Liver (tissue), 9 donors: ENCODE results near the gene AXIN2. TPM values are rescaled to one million over a fixed set of nuclear protein-coding genes. Genes with fewer than 3 reads are reported as not detected.

Experiments
- DNase-seq: peaks from one replicate; pipeline ENCODE4 v3.0.0-alpha.2; 2017; ENCODE audit warnings: low spot score
- H3K27ac ChIP-seq, 2 donors: one replicate each; pipeline ENCODE4 v1.7.0; 2013; ENCODE audit warnings: inconsistent platforms in 2 of 2, low read length in 2 of 2, control low read depth in 1 of 2, low read depth in 1 of 2, mild to moderate bottlenecking in 1 of 2
- H3K27me3 ChIP-seq, 4 donors: one replicate each; pipeline versions ENCODE4 v1.6.1 to v1.7.0; 2013; ENCODE audit warnings: low read length in 3 of 4, inconsistent platforms in 1 of 4, mild to moderate bottlenecking in 1 of 4, moderate library complexity in 1 of 4; ENCODE audit not compliant: control insufficient read depth in 4 of 4, insufficient read depth in 4 of 4
- H3K36me3 ChIP-seq, 4 donors: one replicate each; pipeline versions ENCODE4 v1.6.1 to v1.7.0; 2013; ENCODE audit warnings: low read length in 3 of 4, mild to moderate bottlenecking in 3 of 4, low read depth in 1 of 4, moderate library complexity in 1 of 4; ENCODE audit not compliant: control insufficient read depth in 4 of 4, insufficient read depth in 3 of 4
- H3K4me1 ChIP-seq, 4 donors: one replicate each; pipeline versions ENCODE4 v1.6.1 to v1.7.0; 2013; ENCODE audit warnings: low read length in 3 of 4, mild to moderate bottlenecking in 3 of 4, moderate library complexity in 1 of 4; ENCODE audit not compliant: control insufficient read depth in 4 of 4, insufficient read depth in 4 of 4
- H3K4me3 ChIP-seq, 3 donors: one replicate each; pipeline versions ENCODE4 v1.6.1 to v1.7.0; 2013; ENCODE audit warnings: low read length in 3 of 3, control low read depth in 1 of 3, low read depth in 1 of 3, mild to moderate bottlenecking in 1 of 3
- H3K9ac ChIP-seq, 2 donors: one replicate each; pipeline ENCODE4 v1.7.0; 2013; ENCODE audit warnings: low read length in 2 of 2, mild to moderate bottlenecking in 2 of 2, moderate library complexity in 2 of 2, control low read depth in 1 of 2, low read depth in 1 of 2
- H3K9me3 ChIP-seq, 4 donors: one replicate each; pipeline versions ENCODE4 v1.6.1 to v1.7.0; 2013; ENCODE audit warnings: low read length in 3 of 4; ENCODE audit not compliant: control insufficient read depth in 4 of 4
- ATF3 ChIP-seq: IDR thresholded peaks from 2 replicates; pipeline ENCODE4 v1.6.1; 2016; ENCODE audit warnings: antibody characterized with exemption
- CTCF ChIP-seq: fragments of 150-350 bp; IDR thresholded peaks from 2 replicates; pipeline ENCODE4 v1.5.1; 2017; ENCODE audit warnings: improper control_type of control experiment, low read depth, low read length; ENCODE audit not compliant: missing input control
- EGR1 ChIP-seq, 2 donors: IDR thresholded peaks; 2 replicates each; pipeline ENCODE4 v1.6.1; 2016 to 2018; ENCODE audit warnings: antibody characterized with exemption in 2 of 2, low read depth in 2 of 2
- FOXA1 ChIP-seq: IDR thresholded peaks from 2 replicates; pipeline ENCODE4 v1.6.1; 2016; ENCODE audit warnings: antibody characterized with exemption
- FOXA2 ChIP-seq: IDR thresholded peaks from 2 replicates; pipeline ENCODE4 v1.6.1; 2016; ENCODE audit warnings: antibody characterized with exemption
- GABPA ChIP-seq, 2 donors: IDR thresholded peaks in 1 of 2; conservative IDR thresholded peaks in 1 of 2; 2 replicates each; pipeline ENCODE4 v1.6.1; 2016; ENCODE audit warnings: antibody characterized with exemption in 2 of 2, mild to moderate bottlenecking in 1 of 2, moderate library complexity in 1 of 2
- HNF4A ChIP-seq, 2 donors: conservative IDR thresholded peaks; 2 replicates each; pipeline ENCODE4 v1.6.1; 2016; ENCODE audit warnings: antibody characterized with exemption in 2 of 2, mild to moderate bottlenecking in 2 of 2
- HNF4G ChIP-seq: IDR thresholded peaks from 2 replicates; pipeline ENCODE4 v1.6.1; 2016; ENCODE audit warnings: antibody characterized with exemption
- JUND ChIP-seq, 2 donors: IDR thresholded peaks; 2 replicates each; pipeline ENCODE4 v1.6.1; 2016; ENCODE audit warnings: antibody characterized with exemption in 2 of 2
- MAX ChIP-seq: IDR thresholded peaks from 2 replicates; pipeline ENCODE4 v1.6.1; 2016; ENCODE audit warnings: antibody characterized with exemption
- NR2F2 ChIP-seq: IDR thresholded peaks from 2 replicates; pipeline ENCODE4 v1.6.1; 2016; ENCODE audit warnings: antibody characterized with exemption
- RAD21 ChIP-seq, 2 donors: IDR thresholded peaks; 2 replicates each; pipeline ENCODE4 v1.6.1; 2016; ENCODE audit warnings: antibody characterized with exemption in 2 of 2, mild to moderate bottlenecking in 2 of 2
- REST ChIP-seq: IDR thresholded peaks from 2 replicates; pipeline ENCODE4 v1.6.1; 2016; ENCODE audit warnings: antibody characterized with exemption, mild to moderate bottlenecking
- RXRA ChIP-seq, 2 donors: IDR thresholded peaks; 2 replicates each; pipeline ENCODE4 v1.6.1; 2017 to 2018; ENCODE audit warnings: antibody characterized with exemption in 2 of 2, mild to moderate bottlenecking in 1 of 2
- SP1 ChIP-seq: IDR thresholded peaks from 2 replicates; pipeline ENCODE4 v1.6.1; 2018; ENCODE audit warnings: antibody characterized with exemption, mild to moderate bottlenecking
- TAF1 ChIP-seq: conservative IDR thresholded peaks from 2 replicates; pipeline ENCODE4 v1.6.1; 2016; ENCODE audit warnings: antibody characterized with exemption, mild to moderate bottlenecking
- YY1 ChIP-seq: IDR thresholded peaks from 2 replicates; pipeline ENCODE4 v1.6.1; 2016; ENCODE audit warnings: antibody characterized with exemption, mild to moderate bottlenecking
- ZBTB33 ChIP-seq: IDR thresholded peaks from 2 replicates; pipeline ENCODE4 v1.6.1; 2016; ENCODE audit warnings: antibody characterized with exemption
- WGBS: extraction: QIAGEN DNeasy Blood & Tissue Kit; methylation state at CpG from one replicate; pipeline ENCODE4 v1.1.7; 2013; 5-methylcytosine and 5-hydroxymethylcytosine counted together
- polyA plus RNA-seq, 2 donors: library from polyadenylated mRNA; stranded (reverse) in 1 of 2; unstranded in 1 of 2; fragments of 200-250 nt in 1 of 2; fragments of >200 nt in 1 of 2; fragmentation: Nextera tagmentation in 1 of 2; extraction: Ambion mirVana in 1 of 2; gene quantifications; one replicate each; pipeline versions ENCODE4 v1.2.1 to v1.2.3, GENCODE V29; 2013 to 2015
- total RNA-seq, 2 donors: library from RNA; depleted of rRNA; stranded (reverse); fragments of >200 nt; gene quantifications; one replicate each; pipeline ENCODE4 v1.2.3, GENCODE V29; 2014
- donor health status: healthy.
- donor health status: healthy.
- donor health status: healthy.
- donor health status: healthy.
- donor health status: healthy.

The AXIN2 gene
- total and polyA plus RNA-seq, 4 donors: 0.33 to 3.5 (median 1.5) TPM

- peaks cover 0 to 6% (median 3%) of the 10 kb centered on the region in 4 donors for H3K4me1 ChIP-seq
- DNase-seq: no peak
- H3K9ac ChIP-seq: no peak overlapping the region
- TF ChIP-seq YY1: no peak
- no peak for TF ChIP-seq JUND (IDR thresholded peaks at IDR 0.05)
- TF ChIP-seq CTCF: no peak
- no peak for TF ChIP-seq RAD21 (IDR thresholded peaks at IDR 0.05)
- TF ChIP-seq EGR1 (IDR thresholded peaks at IDR 0.05; ENCODE audit: low read depth in 2 of 2): no peak
- TF ChIP-seq NR2F2: no peak
- TF ChIP-seq ZBTB33: no peak
- no peak for TF ChIP-seq RXRA (IDR thresholded peaks at IDR 0.05)
- H3K27me3 ChIP-seq: no peaks in the 10 kb centered on the region
- H3K36me3 ChIP-seq: no peaks in the 10 kb centered on the region
- no peak overlapping the region for H3K27ac ChIP-seq
- no peak overlapping the region for H3K4me3 ChIP-seq
- 90% methylated on average over 3 of the region's 3 CpGs for WGBS
- H3K9me3 ChIP-seq: no peaks in the 10 kb centered on the region
Measured at GRCh38 chr17:65519462-65519861, 42.0 kb downstream of the AXIN2 start.

- no peaks in the 10 kb centered on the region for H3K4me1 ChIP-seq
- TF ChIP-seq RAD21 (IDR thresholded peaks at IDR 0.05) (no peak), EGR1 (IDR thresholded peaks at IDR 0.05; ENCODE audit: low read depth in 2 of 2) (no peak), GABPA (IDR thresholded peaks at IDR 0.05 in 1 of 2, conservative IDR thresholded peaks at IDR 0.05 in 1 of 2) (no peak), JUND (IDR thresholded peaks at IDR 0.05) (no peak), TAF1 (no peak), FOXA1 (no peak), REST (no peak), HNF4G (no peak), CTCF (no peak), YY1 (no peak), MAX (no peak), FOXA2 (no peak), ZBTB33 (no peak), HNF4A (conservative IDR thresholded peaks at IDR 0.05) (no peak), ATF3 (no peak), SP1 (no peak)
- H3K9ac ChIP-seq: no peak overlapping the region
- 94% methylated on average over 2 of the region's 2 CpGs for WGBS
- H3K27ac ChIP-seq: no peak overlapping the region
- H3K4me3 ChIP-seq: no peak overlapping the region
- H3K36me3 ChIP-seq: no peaks in the 10 kb centered on the region
- no peaks in the 10 kb centered on the region for H3K9me3 ChIP-seq
- no peak for DNase-seq
- no peaks in the 10 kb centered on the region for H3K27me3 ChIP-seq
Measured at GRCh38 chr17:65518256-65518655, 43.2 kb downstream of the AXIN2 start.
